ENCODE data around the gene SOWAHA.

Gene SOWAHA

GRCh38 chr5:132777209-132778069, 35.7 kb upstream of the SOWAHA start, which contains the start of gene SEPTIN8:
Gene SEPTIN8, minus strand, starts transcription at chr5:132777239. Its CDS starts 102 bp downstream, at chr5:132777137.
- no peak for DNase-seq (ENCODE audit: low read depth)
- TF ChIP-seq CTCF (IDR thresholded peaks at IDR 0.05; ENCODE audit: low read depth, low read length, missing control alignments), result no peak

GRCh38 chr5:132778129-132778528, 35.0 kb upstream of the SOWAHA start:
- H3K4me3 ChIP-seq (ENCODE audit: low read depth, low read length), result peak overlapping the region; percentile 65; the same call in 1 of the 2 replicates
- TF ChIP-seq CTCF (IDR thresholded peaks at IDR 0.05; ENCODE audit: low read depth, low read length, missing control alignments), result no peak
- DNase-seq (ENCODE audit: low read depth), result no peak

More at GRCh38 chr5:132777209-132778069, 35.7 kb upstream of the SOWAHA start, which contains the start of gene SEPTIN8:
- H3K4me3 ChIP-seq (ENCODE audit: low read depth, low read length), result peak within 1 kb of the TSS; percentile 65

- DNase-seq (ENCODE audit: low read depth), result no peak
- no peak overlapping the region for H3K4me3 ChIP-seq (ENCODE audit: low read depth, low read length)
- TF ChIP-seq CTCF (IDR thresholded peaks at IDR 0.05; ENCODE audit: low read depth, low read length, missing control alignments), result no peak
Observed at GRCh38 chr5:132778856-132779255, 34.2 kb upstream of the SOWAHA start.

- DNase-seq (ENCODE audit: low read depth), result no peak
- H3K4me3 ChIP-seq (ENCODE audit: low read depth, low read length), result no peak overlapping the region
- no peak for TF ChIP-seq CTCF (IDR thresholded peaks at IDR 0.05; ENCODE audit: low read depth, low read length, missing control alignments)
Observed at GRCh38 chr5:132779961-132780360, 33.1 kb upstream of the SOWAHA start.

- no peak overlapping the region for H3K4me3 ChIP-seq (ENCODE audit: low read depth, low read length)
- no peak for DNase-seq (ENCODE audit: low read depth)
- no peak for TF ChIP-seq CTCF (IDR thresholded peaks at IDR 0.05; ENCODE audit: low read depth, low read length, missing control alignments)
Observed at GRCh38 chr5:132780577-132780976, 32.5 kb upstream of the SOWAHA start.

GRCh38 chr5:132781029-132781428, 32.1 kb upstream of the SOWAHA start:
- no peak for TF ChIP-seq CTCF (IDR thresholded peaks at IDR 0.05; ENCODE audit: low read depth, low read length, missing control alignments)
- H3K4me3 ChIP-seq (ENCODE audit: low read depth, low read length), result no peak overlapping the region
- DNase-seq (ENCODE audit: low read depth), result no peak
